Activated effector memory CD4-positive, alpha-beta T cell treated with anti-CD3 and anti-CD28 coated beads, Interleukin-2, amount 50 U/mL, for 16 hours (primary cell): ENCODE data around the gene GJA4.
"Not testable (repeated sequence)": the region's sequence is repeated elsewhere in the genome, so short reads cannot be mapped to it uniquely, and the experiment has no call there.

ENCODE experiments used
- DNase-seq: peaks from one replicate; pipeline ENCODE4 v3.0.0-alpha.2; 2020

The GJA4 gene

DNA sequence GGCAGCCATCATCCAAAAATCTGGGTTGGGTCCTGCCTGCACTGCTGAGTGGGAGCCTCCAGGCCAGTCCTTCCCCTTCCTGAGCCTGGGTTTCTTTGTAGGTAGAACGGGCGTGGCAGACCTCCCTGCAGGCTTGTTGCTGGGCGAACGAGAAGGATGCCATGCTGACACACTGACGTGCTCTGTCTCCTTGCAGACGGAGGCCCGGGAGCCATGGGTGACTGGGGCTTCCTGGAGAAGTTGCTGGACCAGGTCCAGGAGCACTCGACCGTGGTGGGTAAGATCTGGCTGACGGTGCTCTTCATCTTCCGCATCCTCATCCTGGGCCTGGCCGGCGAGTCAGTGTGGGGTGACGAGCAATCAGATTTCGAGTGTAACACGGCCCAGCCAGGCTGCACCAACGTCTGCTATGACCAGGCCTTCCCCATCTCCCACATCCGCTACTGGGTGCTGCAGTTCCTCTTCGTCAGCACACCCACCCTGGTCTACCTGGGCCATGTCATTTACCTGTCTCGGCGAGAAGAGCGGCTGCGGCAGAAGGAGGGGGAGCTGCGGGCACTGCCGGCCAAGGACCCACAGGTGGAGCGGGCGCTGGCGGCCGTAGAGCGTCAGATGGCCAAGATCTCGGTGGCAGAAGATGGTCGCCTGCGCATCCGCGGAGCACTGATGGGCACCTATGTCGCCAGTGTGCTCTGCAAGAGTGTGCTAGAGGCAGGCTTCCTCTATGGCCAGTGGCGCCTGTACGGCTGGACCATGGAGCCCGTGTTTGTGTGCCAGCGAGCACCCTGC lies 1.4 kb downstream of the GJA4 start:
- no peak for DNase-seq

DNA sequence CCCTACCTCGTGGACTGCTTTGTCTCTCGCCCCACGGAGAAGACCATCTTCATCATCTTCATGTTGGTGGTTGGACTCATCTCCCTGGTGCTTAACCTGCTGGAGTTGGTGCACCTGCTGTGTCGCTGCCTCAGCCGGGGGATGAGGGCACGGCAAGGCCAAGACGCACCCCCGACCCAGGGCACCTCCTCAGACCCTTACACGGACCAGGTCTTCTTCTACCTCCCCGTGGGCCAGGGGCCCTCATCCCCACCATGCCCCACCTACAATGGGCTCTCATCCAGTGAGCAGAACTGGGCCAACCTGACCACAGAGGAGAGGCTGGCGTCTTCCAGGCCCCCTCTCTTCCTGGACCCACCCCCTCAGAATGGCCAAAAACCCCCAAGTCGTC lies 2.0 kb downstream of the GJA4 start:
- DNase-seq, result no peak

DNA sequence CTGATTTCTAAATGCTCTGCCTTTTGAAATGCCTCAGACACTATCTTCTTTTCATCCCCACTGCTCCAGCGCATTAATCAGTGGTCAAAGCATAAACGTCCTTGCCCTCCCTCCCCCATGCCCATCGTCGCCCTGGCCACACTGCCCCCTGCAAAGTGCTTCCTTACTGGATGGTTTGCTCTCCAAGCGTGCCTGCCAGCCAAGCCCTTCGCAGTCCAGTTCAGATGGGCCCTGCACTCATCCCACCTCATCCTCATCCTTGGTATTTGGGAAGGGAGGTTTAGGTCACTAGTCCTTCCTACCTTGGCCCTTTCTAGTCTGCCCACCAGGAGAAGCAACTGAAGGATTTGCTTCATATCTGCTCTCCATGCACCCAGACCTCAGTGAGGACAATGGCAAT lies 3.1 kb downstream of the GJA4 start:
- no peak for DNase-seq

DNA sequence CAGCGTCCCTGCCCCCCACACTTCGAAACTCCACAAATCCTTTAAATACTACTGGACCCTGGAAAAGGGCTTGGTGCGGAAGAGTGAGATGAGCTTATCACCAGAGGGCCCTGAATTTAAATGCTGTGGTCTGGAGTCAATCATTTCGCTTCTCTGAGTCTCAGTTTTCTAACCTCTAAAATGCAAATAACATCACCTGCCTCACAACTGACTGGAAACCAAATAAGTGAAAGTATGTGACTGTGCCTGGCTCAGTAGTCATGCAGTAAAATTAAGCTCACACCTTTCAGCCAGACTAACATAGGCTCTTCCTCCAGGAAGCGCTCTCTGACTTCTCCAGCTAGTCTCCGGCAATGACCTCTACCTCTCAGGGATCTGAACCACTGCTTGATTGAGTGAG lies 4.2 kb downstream of the GJA4 start:
- DNase-seq, result no peak

DNA sequence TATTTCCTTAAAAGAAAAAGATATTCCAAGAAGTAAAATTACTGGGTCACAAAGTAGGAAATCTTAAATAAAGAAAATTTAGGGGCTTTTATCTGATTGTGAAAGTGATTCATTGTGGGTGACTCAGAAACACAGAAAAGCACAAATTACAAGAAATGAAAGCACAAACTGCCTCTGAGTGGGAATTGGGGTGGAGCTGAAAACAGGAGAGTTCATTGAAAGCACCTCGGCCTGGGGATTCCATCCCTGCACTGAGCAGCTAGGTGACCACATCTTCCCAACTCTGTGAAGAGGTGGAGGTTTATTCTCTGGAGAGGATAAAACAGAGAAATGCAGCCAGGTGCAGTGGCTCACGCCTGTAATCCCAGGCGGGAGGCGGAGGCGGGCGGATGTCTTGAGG lies 7.4 kb downstream of the GJA4 start:
- no peak for DNase-seq

DNA sequence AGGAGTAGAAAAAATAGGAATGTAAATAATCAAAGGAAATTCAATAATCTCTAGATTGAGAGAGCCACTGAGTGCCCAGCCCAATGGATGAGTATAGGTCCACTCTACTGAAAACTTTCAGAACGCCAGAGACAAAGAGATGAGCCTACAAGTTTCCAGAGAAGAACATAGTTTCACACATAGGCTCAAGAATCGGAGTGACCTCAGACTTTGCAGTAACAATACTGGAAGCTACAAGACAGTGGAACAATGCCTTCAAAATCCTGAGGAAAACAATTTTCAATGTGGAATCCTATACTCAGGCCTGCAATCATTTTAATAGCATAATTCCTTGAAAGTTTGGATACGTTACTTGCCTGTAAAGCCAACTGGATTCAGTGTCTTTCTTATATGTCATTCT lies 11.0 kb downstream of the GJA4 start:
- DNase-seq, result no peak

GRCh38 chr1:34806396-34806795 lies 13.6 kb downstream of the GJA4 start:
- no peak for DNase-seq

- no peak for DNase-seq
Observed at GRCh38 chr1:34808051-34808810, 15.4 kb downstream of the GJA4 start.

GRCh38 chr1:34810781-34811180 lies 18.0 kb downstream of the GJA4 start:
- DNase-seq, result not testable (repeated sequence)

DNA sequence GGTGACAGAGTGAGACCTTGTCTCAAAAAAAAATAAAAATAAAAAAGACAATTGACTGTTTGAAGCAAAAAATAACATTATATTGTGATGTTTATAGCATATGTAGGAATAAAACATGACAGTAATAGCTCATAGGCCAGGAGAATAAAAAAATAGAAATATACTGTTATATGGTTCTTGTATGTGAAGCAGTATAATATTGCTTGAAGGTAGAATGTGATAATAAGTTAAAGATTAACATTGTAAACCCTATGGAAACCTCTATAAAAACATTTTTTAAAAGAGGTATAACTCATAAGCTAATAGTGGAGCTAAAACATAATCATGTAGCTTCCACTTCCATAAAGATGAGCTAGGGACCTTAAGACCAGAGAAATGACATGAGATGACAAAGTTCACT lies 23.5 kb downstream of the GJA4 start:
- DNase-seq, result no peak

- no peak for DNase-seq
Observed at GRCh38 chr1:34816778-34817177, 24.0 kb downstream of the GJA4 start.

DNA sequence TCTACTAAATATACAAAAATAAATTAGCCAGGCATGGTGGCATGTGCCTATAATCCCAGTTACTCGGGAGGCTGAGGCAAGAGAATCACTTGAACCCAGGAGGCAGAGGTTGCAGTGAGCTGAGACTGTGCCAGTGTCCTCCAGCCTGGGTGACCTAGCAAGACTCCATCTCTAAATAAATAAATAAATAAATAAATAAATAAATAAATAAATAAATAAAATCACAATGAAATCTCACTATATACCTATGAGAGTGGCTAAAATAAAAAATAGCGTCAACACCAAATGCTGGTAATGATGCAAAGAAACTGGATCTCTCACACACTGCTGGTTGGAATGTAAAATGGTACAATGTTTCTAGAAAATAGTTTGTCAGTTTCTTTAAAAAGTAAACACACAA lies 26.1 kb downstream of the GJA4 start:
- not testable (repeated sequence) for DNase-seq

DNA sequence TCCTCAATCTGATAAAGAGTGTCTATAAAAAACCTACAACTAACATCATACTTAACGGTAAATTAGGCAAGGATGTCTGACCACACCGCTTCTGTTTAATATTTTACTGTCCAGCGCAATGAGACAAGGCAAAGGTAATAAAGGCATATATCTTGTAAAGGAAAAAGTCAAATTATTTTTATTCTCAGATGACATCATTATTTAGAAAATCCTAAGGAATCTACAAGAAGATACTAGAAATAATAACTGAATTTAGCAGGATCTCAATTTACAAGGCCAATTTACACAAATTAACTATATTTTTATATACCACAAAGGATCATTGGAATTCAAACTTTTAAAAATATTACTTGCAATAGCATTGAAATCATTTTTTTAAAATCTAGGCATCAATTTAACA lies 29.4 kb downstream of the GJA4 start:
- DNase-seq, result no peak

GRCh38 chr1:34824817-34825454 lies 32.1 kb downstream of the GJA4 start:
- no peak for DNase-seq

GRCh38 chr1:34825455-34826091 lies 32.8 kb downstream of the GJA4 start:
- no peak for DNase-seq

DNA sequence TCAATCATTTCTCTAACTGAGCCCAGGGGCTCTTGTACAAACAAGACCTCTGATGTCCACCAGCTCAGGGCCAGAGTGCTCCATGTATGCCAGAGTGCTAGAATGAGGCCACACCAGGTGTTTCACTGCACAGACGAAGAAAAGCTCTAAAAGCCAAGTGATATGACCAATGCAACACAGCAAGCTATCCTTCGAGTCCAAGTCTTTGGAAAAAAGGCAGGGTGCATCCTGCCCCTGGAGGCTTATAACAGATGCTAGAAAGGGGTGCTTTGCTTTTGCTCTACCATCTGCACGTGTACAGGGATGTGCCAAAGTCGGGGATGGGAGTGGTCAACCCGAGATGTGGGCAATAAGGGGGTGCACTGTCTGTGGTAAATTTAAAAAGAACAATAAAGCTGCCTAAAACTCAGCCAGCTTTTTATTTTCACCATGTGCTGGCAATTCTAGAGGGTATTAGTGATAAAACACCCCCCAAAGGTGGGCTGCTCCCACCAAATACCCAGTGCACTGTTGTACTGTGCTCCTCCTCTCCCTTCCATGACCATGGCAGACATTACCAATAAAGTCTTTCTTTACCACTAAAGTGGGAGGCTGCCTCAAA lies 34.6 kb downstream of the GJA4 start:
- DNase-seq, result no peak

- DNase-seq, result no peak
Observed at GRCh38 chr1:34828611-34829010, 35.8 kb downstream of the GJA4 start.

GRCh38 chr1:34829250-34829649 lies 36.5 kb downstream of the GJA4 start:
- DNase-seq, result no peak

DNA sequence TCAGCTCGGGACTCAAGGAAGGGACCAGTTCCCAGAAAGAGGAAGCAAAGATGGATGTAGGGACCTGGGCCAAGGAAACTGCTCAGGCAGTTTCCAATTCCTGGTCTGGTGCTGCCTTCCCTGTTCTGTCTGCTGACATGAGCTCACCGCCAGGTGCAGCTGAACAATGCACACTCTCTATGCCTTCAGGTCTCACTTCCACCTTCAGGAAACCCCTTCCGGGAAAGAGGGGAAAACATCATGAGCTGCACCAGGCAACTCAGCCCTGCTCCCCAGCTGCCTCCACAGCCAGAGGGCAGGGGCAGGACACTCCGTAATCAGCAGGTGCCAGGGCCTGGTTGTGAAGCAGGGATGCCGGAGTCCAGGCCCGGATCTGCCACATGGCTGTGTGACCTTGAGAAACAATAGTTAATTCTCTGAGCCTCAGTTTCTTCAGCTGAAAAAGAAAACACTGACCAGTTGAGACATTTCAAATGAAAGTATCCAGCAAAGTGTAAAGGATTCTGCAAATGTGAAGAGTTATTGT lies 39.0 kb downstream of the GJA4 start:
- DNase-seq, result no peak

DNA sequence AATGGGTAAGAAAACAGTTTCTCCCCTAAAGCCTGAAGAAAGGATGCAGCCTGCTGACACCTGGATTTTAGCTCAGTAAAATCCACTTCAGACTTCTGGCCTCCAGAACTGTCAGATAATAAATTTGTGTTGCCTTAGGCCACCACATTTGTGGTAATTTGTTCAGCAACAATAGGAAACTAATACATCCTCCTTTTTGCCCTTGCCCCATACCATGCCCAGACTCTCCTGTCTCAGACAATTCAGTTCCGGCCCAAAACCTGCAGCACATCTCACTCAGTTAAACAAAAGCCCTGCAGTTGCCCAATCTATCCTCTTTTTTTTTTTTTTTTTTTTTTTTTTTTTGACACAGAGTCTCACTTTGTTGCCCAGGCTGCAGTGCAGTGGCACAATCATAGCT lies 40.9 kb downstream of the GJA4 start:
- DNase-seq, result no peak

GRCh38 chr1:34839526-34840305 lies 46.9 kb downstream of the GJA4 start:
- no peak for DNase-seq

DNA sequence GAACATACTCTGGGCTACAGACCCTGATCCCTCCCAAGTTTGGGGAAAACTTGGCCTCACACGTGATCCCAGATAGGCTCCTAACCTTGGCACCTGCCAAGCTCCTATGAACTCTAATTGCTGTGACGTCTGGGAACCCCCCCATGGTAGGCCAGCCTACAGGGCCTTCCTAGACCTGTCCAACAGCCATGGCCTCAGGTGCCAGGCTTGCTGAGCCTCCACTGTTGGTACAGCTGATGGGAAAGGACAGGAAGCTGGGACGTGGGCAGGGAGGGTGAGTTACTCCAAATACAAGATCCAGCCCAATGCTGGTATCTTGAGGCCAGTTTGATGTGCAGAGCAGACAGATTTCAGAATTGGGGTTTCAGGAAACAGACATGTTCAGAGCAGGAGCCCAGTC lies 47.6 kb downstream of the GJA4 start:
- DNase-seq, result no peak
